Measurements from ENCODE around the gene ERGIC3.

Gene ERGIC3

DNA sequence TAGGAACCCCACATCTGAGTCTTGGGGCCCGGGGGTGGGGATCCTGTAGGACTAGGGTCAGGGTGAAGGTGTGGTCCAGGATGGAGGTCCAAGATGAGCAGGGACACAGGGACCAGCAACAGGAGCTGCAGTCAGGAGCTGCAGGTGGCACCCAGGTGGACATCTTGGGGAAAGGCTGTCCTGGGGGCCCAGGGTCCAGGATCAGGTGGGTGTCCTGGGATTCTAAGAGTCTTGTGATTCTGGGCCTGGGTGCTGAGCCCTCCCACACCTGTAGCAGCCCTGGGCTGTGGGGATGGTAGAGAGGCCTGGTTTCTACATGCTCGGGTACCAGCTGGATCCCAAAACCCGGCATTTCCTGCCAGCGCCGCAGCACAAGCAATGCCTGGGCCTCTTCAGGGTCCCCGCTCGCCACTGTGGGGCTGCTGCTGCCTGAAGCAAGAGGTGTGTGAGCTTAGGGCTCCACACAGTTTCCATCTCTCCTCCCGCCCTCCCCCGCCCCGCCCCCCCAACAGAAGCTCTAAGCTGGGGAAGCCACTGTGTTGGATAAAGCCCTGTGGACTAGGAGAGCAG lies 20.7 kb downstream of the ERGIC3 start:
- no peak for DNase-seq

DNA sequence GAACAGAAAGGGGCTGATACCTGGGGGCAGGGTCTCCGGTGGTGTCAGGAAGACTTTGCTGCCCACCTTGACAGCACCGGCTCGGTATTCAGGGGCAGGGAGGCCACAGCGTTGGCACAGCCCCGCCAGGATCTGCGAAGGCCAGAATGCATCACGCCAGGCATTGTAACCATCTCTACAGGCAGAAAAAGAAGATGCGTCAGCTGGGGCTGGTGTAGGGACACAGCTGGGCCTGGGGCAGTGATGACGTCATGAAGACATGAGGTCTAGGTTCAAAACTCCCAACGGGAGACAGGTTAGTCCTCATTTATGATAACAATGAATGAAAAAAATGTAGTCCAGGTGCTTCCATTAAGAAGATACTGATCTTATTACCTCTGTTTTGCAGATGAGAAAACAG lies 22.0 kb downstream of the ERGIC3 start:
- no peak for DNase-seq

DNA sequence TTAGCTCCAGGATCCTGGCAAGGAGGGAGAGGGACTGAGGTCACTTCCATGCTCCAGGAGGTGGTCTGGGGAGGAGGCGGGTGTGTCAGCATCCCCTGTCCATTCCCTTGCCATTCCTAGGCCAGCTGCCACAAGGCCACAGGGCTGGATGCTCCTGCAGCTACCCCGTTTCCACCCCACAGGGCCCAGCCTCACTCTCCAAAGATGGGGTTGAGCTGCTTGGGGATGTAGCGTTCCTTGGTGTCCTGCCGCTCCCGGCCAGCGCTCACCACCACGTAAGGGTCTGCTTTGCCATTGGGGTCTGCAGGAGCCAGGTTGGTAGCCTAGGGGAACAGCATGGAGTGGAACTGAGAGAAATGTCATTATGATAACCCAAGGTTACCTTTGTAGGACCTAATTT lies 23.0 kb downstream of the ERGIC3 start:
- no peak for DNase-seq

DNA sequence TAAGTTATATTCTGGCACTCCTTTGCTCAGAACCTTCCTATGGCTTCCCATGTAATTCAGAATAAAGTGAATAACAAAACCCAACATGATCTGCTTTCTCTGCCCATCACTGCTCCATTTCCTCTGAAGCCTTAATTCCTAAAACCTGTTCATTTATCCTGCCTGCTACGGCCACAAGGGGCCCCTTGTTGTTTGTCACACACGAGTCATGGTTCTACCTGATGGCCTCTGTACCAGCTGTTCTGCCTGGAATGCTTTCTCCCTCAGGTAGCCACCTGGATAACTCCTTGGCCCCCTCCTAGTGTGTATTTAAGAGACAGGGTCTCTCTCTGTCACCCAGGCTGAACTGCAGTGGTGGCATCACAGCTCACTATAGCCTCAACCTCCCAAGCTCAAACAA lies 26.8 kb downstream of the ERGIC3 start:
- DNase-seq, result peak; percentile 21 to 29

DNA sequence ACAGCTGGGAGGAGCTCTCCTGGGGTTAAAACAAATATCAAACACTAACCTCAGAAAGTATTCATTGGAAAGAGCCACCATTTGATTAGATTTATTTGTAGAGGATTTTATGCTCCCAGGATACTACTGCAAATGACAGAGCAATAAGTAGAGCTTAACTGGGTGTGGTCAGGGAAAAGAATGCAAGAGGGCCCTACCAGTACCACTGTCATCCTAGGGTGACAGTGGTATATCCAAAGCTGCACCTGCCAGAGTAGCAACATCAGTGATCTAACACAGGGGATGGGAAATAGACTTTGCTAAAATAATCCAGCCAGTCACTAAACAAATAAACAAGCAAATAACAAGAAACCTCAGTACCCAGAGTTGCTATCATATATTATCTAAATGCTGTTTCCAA lies 29.7 kb downstream of the ERGIC3 start:
- no peak for DNase-seq

DNA sequence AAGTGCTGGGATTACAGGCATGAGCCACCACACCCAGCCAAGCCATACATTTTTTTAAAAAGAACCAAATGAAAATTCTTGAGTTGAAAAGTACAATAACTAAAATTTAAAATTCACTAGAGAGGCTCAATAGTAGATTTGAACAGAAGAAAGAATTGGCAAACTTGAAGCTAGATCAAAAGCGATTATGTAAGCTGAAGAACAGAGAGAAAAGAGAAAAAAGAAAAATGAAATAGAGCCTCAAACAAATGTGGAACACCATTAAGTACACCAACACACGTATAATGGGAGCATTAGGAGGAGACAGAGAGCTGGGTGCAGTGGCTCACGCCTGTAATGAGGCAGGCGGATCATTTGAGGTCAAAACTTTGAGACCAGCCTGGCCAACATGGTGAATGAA lies 31.0 kb downstream of the ERGIC3 start:
- DNase-seq, result no peak

DNA sequence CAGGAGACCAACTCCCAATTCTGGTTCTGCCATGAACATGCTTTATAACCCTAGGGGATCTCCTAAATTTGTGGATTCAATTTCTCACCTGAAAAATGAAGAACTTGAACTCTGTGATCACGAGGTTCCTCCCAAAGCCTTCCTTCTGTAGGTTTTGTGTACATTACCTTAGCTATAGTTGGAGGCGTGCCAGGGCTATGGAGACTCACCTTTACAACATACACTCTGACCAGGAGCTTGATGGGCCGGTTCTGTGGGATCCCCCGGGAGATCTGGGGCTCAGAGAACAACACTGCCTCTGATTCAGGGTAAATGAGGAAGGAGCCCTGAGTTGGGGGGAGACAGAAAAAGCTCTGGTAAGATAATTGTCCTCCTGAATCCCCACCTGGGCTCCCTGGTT lies 34.1 kb downstream of the ERGIC3 start:
- no peak for DNase-seq

DNA sequence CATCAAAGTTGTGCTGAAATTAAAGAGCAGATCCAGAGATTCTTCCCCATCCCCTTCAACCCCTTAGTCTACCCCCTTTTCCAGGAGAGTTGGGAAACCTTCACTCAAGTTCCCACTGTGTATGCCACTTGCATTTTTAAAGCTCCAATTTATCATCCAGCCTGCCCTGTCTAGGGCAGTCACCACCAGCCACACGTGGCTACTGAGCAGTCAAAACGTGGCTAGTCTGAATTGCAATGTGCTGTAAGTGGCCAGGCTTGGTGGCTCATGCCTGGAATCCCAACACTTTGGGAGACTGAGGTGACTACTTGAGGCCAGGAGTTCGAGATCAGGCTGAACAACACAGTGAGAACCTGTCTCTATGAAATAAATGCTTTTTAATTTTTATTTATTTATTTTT lies 34.9 kb downstream of the ERGIC3 start:
- DNase-seq, result no peak

DNA sequence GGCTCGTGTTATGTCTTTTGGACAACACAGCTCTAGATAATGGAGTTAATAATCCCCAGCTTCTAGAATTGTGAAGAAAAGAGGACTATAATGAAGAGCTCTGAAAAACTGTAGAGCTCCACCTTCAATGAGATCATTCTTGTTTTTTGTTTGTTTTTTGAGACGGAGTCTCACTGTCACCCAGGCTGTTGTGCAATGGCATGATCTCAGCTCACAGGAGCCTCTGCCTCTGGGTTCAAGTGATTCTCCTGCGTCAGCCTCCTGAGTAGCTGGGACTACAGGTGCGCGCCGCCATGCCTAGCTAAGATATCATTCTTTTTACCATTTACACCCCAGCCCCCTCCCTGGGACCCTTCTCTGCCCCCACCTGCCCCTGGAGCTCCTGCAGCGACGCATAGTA lies 36.6 kb downstream of the ERGIC3 start:
- no peak for DNase-seq

DNA sequence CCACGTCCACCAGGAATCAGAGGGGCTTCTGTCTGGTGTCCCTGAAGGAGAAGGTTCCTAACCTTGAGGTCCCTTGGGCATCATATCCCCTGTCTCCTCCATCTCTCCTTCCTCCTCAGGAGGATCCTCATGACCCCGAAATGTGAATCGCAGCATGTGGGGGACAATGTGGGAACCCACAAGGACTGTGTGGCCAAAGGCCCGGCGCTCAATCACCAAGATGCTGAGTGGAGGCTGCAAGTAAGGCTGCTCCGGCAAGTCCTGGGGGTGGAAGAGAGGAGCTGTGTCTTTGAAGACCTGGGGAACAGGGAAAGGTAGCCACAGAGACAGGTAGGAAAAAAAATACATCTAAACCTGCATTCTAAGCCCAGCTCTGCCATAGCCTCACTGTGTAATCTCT lies 37.3 kb downstream of the ERGIC3 start:
- DNase-seq, result no peak

DNA sequence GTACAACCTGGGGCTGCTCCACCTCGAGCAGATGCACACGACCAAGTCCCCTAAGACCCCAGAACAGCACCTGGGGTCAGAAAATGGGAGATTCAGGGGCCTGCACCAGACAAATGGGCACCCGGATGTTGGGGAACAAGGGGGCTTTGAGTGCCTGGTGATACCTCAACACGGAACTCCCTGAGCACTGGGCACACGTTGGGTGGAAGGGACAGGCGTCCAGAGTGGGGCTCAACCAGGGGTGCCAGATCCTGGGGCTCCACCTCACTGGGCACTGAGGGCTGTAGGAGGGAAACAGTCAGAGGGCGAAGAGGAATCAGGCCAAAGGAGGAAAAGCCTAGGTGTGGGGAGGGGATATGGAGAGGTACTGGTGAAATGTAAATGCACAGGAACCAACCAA lies 40.3 kb downstream of the ERGIC3 start:
- DNase-seq, result no peak

DNA sequence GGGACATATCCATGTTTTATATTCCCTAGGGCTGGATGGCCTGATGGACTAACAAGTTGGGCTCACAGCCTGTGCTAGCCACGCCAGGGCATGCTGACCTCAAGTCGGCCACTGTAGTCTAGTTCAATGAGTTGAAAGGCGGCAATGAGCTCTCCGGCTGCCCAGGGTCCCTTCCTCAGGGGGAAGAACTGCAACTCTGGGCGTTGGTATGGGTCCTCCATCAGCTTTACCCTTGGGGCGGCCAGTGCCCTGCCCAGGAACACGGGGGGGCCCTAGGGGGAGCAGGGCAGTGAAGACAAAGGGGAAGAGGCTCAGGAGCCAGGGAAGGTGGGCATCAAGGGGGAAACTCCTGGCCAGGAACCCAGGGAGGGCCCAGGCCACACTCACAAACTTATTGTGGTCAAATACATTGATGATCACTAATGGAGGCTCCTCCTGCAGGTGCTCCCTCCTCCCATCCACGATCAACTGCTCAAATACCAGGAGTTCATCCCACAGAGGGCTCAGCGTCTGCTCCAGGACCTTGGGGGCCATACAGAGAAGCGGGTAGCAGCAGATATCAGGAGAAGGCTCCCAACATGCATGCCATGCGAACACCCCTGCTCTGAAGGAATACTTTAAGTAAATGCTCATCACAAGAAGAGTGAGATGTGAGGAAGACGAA lies 41.0 kb downstream of the ERGIC3 start:
- DNase-seq, result no peak

DNA sequence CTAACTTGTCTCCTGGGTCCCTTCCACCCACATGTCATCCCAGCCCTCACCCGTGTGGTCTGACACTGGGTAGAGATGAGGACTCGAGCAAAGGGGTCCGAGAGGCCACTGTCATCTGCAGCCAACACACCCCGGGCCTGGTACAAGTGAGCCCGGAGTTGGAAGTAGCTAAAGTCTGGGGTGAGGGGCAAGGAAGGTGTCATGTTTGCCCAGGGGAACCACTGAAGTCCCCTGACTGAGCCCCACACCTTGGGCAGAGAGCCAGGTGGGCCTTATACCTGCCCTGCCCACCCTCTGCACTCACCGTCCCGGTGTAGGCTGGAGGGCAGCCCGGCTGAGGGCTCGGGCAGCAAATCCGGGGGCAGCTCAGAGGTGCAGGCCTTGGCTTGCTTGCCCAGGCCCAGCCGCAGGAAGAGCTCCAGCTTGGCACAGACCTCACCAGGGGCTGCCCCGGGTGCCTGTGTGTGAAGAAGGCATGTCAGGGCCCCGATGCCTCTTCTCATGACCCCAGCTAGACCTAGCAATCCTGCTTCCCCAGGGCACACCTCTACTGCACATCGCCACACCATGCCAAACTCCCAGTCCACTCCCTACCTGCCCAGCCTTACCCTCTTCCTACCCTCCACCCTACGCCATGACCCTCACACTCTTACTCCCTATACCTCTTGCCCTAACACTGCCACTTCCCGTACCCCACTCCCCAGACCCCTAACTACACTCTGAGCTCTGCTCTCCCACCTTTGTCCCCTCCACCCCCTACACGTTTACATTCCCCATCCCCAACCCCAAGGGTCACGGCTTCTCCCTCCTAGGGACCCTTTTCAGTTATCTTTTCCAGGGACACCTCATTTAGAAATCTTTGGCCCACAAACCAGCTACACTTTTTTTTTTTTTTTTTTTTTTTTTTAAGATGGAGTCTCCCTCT lies 42.0 kb downstream of the ERGIC3 start:
- DNase-seq, result no peak

DNA sequence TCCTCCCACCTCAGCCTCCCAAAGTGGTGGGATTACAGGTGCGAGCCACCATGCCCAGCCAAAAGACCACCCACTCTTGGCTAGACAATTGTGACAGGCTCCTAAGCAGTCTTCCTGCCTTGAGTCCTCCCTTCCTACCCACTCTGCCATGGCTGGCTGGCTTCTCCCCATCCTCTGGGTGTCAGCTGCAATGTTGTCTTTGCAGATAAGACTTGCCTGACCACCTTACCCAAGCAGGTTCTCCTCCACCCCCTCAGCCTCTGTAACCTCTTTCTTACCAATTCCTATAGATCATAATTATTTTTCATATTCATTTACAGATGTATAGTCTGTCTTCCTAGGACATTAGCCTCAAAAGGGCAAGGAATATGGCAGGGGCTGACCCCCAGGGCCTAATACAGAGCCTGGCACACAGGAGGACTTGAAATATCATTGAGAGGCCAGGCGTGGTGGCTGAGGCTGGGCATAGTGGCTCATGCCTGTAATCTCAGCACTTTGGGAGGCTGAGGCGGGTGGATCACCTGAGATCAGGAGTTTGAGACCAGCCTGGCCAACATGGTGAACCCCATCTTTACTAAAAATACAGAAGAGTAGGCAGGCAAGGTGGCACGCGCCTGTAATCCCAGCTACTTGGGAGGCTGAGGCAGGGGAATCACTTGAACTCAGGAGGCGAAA lies 45.0 kb downstream of the ERGIC3 start:
- no peak for DNase-seq

DNA sequence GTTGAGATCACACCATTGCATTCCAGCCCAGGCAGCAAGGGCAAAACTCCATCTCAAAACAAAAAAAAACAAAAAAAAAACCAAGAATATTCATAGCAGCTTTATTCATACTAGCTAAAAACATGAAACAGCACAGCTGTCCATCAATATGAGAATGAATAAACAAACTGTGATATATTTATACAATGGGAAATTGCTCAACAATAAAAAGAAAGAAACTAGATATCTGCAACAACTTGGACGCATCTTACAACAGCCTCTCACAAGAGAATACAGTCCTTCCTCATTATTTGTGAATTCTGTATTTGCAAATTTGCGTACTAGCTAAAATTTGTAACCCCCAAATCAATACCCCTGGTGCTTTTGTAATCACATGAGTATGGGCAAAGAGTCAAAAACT lies 45.6 kb downstream of the ERGIC3 start:
- DNase-seq, result no peak

DNA sequence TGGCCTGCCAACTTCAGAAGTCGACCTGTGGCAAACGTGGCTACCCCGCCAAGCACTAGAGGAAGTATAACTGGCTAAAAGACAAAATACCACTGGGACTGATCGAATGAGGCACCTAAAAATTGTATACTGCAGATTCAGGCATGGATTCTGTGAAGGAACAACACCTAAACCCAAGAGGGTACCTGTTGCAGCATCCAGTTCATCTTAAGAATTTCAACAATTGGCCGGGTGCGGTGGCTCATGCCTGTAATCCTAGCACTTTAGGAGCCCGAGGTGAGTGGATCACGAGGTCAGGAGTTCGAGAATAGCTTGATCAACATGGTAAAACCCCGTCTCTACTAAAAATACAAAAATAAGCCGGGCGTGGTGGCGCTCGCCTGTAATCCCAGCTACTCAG lies 46.5 kb downstream of the ERGIC3 start:
- no peak for DNase-seq

DNA sequence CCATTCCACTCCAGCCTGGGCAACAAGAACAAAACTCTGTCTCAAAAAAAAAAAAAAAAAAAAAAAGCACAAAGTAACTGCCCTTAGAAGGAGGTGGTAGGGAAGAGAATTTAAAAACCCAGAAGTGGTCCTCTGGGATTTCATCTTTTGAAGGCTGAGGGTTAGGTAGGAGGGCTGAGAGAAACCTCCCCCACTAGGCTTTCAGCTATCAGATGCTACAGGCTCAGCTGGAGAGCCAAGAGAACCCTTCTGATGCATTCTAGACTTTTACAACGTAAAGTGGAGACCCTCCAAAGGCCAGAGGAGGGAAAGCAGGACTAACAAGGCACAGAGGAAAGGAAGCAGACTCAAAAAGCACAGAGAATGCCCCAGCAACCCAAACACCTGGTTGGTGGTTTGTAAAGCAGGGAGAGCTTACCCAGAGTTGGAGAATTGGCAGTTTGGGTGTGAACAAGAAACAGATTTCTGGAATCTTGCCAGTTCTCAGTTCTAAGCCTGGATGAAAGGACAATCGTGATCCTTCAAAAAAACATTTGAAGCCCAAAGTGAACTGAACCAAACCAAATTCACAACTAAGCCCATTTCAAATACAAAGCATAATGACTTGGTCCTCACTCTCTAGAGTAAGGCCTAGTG lies 50.6 kb downstream of the ERGIC3 start:
- DNase-seq, result peak in 1 of 2 experiments; percentile 38

DNA sequence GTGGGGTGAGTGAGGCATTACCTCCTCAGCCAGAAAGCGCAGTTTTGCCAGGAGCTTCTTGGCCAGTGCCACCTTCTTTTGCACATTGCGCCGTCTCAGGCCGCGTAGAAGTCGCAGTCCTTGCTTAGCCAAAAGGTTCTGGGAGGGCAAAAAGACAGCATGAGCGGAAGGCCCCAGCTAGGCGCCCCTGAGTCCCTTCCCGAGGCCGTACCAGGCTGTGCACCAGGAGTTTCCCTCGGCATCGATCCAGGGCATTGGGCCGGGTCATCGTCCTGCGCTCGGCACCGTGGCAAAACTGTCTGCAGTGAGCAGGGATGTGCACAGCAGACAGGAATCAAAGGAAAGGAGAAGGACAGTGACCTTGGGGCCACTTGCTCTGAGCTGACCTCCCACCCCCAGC lies 53.6 kb downstream of the ERGIC3 start:
- no peak for DNase-seq

DNA sequence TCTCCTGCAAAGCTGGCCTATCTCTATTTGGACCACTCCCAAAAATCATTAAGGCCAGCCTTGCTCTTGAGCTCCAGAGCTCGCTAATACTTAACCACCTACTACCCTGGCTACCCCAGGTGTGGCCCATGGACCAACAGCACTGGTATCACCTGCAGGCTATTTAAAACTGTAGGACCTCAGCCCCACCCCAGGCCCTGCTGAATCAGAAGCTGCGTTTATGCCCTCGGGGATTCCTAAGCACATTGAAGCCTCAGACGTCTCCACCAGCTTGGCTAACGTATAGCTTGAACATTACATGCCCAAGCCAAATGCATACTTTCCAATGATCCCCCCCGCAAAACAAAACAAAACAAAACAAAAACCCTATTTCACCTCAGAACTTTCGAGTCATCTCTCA lies 54.0 kb downstream of the ERGIC3 start:
- DNase-seq, result no peak

DNA sequence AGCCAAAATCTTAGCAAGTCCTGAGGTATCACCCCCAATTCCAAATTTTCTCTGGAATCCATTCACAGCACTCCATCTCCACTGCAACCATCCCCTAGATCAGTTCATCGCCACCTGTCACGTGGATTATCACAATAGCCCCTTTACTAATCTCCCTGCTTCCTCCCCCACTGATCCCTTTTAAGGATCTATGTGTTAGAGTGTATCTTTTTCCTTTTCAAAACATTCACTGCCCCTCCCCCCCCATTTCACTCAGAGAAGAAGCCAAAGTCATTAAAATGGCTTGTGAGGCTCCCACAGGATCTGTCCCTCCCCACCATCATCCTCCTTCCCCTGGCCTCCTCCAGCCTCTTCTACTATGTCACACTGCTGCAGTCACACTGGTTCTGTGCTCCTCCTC lies 55.3 kb downstream of the ERGIC3 start:
- DNase-seq, result peak; percentile 76 to 92

DNA sequence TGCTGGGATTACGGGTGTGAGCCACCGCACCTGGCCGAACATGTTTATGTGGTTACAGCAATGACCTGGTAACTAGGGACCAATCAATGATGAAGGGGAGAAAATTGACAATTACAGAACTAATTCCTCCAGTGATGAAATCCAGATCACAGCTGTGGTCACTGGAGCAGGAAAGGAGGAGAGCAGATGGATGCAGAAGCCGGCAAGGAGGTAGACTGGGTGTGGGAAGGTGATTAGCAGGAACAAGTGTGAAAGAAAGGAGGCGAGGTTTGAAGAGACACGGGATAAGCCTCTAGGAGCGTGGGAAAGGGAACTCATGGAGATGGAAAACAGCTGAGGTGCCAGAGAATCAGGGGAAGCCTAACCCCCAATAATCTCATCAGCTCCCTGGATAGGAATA lies 56.6 kb downstream of the ERGIC3 start:
- DNase-seq, result peak; percentile 60 to 81

DNA sequence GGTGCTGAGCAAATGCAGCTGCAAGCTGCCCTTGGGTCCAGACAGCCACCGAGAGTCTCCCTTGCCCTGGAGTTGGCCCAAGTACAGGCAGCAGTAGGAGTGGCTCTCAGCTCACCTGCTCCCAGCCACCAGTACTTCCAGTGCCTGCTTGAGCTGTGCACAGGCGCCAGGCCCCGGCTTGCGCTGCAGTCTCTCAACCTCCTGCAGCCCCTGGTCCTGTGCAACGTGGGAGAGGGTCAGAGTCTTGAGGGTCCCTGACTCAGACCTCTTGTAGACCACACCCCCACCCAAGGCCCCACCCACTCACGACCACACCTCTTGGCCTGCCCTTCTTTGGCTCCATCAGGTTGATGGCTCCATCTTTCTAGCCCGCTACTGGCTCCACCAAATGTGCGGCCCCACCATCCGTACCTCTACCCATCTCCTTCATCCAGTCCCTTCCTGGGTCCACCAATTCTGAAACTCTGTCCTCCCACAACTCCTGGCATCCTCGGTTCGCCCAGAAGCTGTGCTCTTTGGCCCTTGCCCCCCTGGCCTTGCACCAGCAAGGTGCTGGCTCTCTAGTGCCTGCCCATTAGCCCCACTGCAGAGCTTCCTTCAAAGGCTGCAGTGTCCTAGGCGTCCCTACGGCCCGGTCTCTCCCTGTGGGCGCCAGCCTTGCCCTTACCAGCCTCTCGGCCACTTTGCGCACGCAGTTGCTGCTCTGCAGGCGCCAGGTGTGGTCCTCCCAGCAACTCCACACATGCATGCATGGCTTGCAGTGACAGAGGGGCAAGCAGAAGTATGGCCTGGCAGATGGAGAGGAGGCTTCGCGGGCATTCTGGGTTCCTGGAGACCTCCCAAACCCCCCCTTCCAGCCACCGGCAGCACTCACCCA lies 57.3 kb downstream of the ERGIC3 start:
- peak in 1 of 2 experiments; percentile 26 for DNase-seq
